SK-N-MC (cell line): ENCODE data around the gene NEB.
A peak's percentile ranks its signal among the peaks of the same experiment; 100 is the strongest.

Source experiments
- DNase-seq: peaks from one replicate; pipeline ENCODE4 v3.0.0-alpha.2; 2011; ENCODE audit warnings: low read depth, low spot score
- H3K27ac ChIP-seq: fragments of 200-600 bp; sonication (generic); 2 replicates; pipeline ENCODE4 v1.5.1; 2016; ENCODE audit warnings: mixed run types
- H3K36me3 ChIP-seq: fragments of 200-600 bp; sonication (generic); 2 replicates; pipeline ENCODE4 v1.6.1; 2017; ENCODE audit warnings: antibody characterized with exemption, low read length, mixed read lengths; ENCODE audit not compliant: insufficient read depth
- H3K4me3 ChIP-seq: fragments of 200-600 bp; sonication (generic); 2 replicates; pipeline ENCODE4 v1.5.1; 2016
- H3K9ac ChIP-seq: fragments of 200-600 bp; sonication (generic); 2 replicates; pipeline ENCODE4 v1.8.0; 2017; ENCODE audit warnings: mixed run types, mixed read lengths; ENCODE audit not compliant: insufficient read length
- H3K9me3 ChIP-seq: fragments of 200-600 bp; sonication (generic); 2 replicates; pipeline ENCODE4 v1.6.1; 2017; ENCODE audit warnings: low read depth, mild to moderate bottlenecking, antibody characterized with exemption, low read length, moderate library complexity, mixed read lengths
- EZH2 ChIP-seq: fragments of 200-600 bp; sonication (generic); IDR thresholded peaks from one replicate; pipeline ENCODE4 v1.6.1; 2017; ENCODE audit warnings: antibody characterized with exemption
- FOXP2 ChIP-seq: optimal IDR thresholded peaks from 2 replicates; pipeline ENCODE3; 2011; ENCODE audit warnings: mild to moderate bottlenecking, moderate library complexity; ENCODE audit not compliant: insufficient read depth; ENCODE audit errors: extremely low read length, control extremely low read depth
- POLR2AphosphoS5 ChIP-seq: IDR thresholded peaks from 2 replicates; pipeline ENCODE4 v1.6.1; 2012; ENCODE audit warnings: mild to moderate bottlenecking, low read depth, low read length, borderline replicate concordance

NEB gene

GRCh38 chr2:151634736-151635467, 99.4 kb downstream of the NEB start:
- Histone ChIP-seq H3K4me3 (no peak overlapping the region), H3K36me3 (no peaks in the 10 kb centered on the region), H3K9ac (no peak overlapping the region), H3K9me3 (0 out of 2 replicates have a peak, but pooled peaks cover 4% of the 10 kb centered on the region), H3K27ac (no peak overlapping the region)
- TF ChIP-seq FOXP2: no peak
- TF ChIP-seq POLR2AphosphoS5: no peak
- no peak for TF ChIP-seq EZH2
- DNase-seq: no peak

- no peak overlapping the region for H3K9ac ChIP-seq
- no peak for TF ChIP-seq FOXP2
- TF ChIP-seq EZH2: no peak
- TF ChIP-seq POLR2AphosphoS5: no peak
- DNase-seq: no peak
- H3K27ac ChIP-seq: peak overlapping the region; percentile 45; the same call in 1 of the 2 replicates
- no peaks in the 10 kb centered on the region for H3K36me3 ChIP-seq
- H3K9me3 ChIP-seq: 0 out of 2 replicates have a peak, but pooled peaks cover 4% of the 10 kb centered on the region
- H3K4me3 ChIP-seq: no peak overlapping the region
Observed at GRCh38 chr2:151632993-151633565, 101.2 kb downstream of the NEB start.

DNA sequence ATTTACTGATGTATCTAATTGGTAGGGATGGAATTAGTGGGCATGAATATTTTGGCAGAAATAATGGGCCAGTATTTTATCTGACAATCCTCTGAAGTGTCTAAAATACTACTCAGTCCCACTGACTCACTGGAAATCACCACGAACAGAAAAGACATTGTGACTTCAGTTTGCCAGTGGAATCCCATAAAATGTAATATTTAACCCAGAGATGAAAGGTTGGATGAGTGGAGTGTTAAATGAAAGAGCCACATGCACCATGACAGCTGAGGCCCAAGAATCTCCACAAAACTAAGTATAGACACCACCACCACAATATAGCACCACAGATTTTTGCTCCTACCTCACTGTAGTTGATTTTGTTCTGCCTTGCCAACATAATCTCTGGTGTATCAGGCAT, 103.9 kb downstream of the NEB start:
- H3K27ac ChIP-seq: no peak overlapping the region
- no peaks in the 10 kb centered on the region for H3K36me3 ChIP-seq
- H3K9ac ChIP-seq: no peak overlapping the region
- no peak for DNase-seq
- TF ChIP-seq EZH2 (no peak), POLR2AphosphoS5 (no peak), FOXP2 (no peak)
- H3K4me3 ChIP-seq: no peak overlapping the region
- H3K9me3 ChIP-seq: 0 out of 2 replicates have a peak, but pooled peaks cover 4% of the 10 kb centered on the region

- DNase-seq: no peak
- H3K36me3 ChIP-seq: no peaks in the 10 kb centered on the region
- no peak for TF ChIP-seq EZH2
Observed at GRCh38 chr2:151627353-151627752, 106.9 kb downstream of the NEB start.

DNA sequence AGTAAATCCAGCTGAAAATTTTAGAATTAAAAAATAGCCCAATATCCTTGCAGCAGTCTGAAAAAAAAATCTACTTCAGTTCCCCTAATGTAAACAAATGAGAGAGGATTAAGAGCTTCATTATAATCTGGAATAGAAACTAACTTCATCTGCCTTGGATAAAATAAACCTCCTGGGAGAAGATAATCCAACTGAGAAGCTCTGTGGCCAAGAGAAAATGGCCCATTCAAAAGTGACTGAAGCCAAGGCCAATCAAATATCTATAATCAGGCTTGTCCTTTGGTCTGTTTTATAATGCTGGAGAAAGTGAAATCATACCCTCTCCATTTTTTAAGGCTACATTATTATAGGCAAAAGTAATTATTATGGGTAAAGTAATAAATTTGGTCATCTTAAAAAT, 110.0 kb downstream of the NEB start:
- no peak for DNase-seq
- Histone ChIP-seq H3K9me3 (no peaks in the 10 kb centered on the region), H3K27ac (peak overlapping the region; percentile 66), H3K9ac (no peak overlapping the region), H3K36me3 (no peaks in the 10 kb centered on the region), H3K4me3 (no peak overlapping the region)
- TF ChIP-seq FOXP2 (no peak), POLR2AphosphoS5 (no peak), EZH2 (no peak)

More at GRCh38 chr2:151627353-151627752, 106.9 kb downstream of the NEB start:
- Histone ChIP-seq H3K4me3 (no peak overlapping the region), H3K9ac (no peak overlapping the region), H3K9me3 (no peaks in the 10 kb centered on the region), H3K27ac (no peak overlapping the region)

DNA sequence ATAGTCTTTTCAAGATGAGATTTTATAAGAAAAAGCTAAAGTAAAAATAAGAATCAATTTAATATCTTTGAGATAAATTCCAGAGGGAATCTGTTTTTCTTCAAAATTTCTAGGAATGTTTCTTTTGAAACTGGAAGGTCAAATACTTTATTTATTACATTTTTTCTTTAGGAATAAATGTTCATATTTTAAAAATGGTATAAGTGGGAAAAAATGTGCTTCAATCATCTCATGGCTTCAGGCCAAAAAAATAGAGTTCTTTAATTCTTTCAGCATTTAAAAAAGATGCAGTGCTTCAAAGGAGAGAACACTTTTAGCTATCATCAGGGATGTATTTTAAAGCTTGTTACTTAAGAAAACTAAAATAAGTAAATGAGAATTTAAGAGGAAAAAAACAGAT, 110.6 kb downstream of the NEB start:
- no peak for TF ChIP-seq POLR2AphosphoS5
- TF ChIP-seq EZH2: no peak
- TF ChIP-seq FOXP2: no peak
- Histone ChIP-seq H3K36me3 (no peaks in the 10 kb centered on the region), H3K4me3 (no peak overlapping the region), H3K9ac (no peak overlapping the region), H3K27ac (peak overlapping the region; percentile 66), H3K9me3 (no peaks in the 10 kb centered on the region)
- no peak for DNase-seq

DNA sequence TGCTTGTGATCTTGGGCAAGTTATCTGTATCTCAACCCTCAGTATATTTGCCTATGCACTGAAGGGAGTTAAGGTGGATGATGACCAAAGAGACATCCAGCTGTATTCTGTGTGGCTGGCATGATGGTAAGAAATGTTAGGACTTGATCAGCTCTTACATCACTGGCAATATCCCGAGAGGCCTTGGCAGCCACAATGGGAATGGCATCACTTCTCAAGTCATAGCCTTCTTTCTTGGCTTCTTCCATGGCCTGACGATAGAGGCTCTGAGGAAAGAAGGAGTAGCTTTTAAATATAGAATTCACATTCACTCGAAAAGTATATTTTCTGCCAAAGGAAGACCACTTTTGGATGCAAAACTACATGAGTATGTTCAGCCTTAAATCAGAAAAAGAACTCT, 113.5 kb downstream of the NEB start:
- H3K9me3 ChIP-seq: no peaks in the 10 kb centered on the region
- H3K27ac ChIP-seq: no peak overlapping the region
- H3K4me3 ChIP-seq: no peak overlapping the region
- H3K9ac ChIP-seq: no peak overlapping the region
- DNase-seq: no peak
- TF ChIP-seq POLR2AphosphoS5 (no peak), FOXP2 (no peak), EZH2 (no peak)
- no peaks in the 10 kb centered on the region for H3K36me3 ChIP-seq

- H3K4me3 ChIP-seq: peak overlapping the region; percentile 68
- no peaks in the 10 kb centered on the region for H3K36me3 ChIP-seq
- TF ChIP-seq EZH2 (no peak), FOXP2 (no peak), POLR2AphosphoS5 (no peak)
- H3K9me3 ChIP-seq: no peaks in the 10 kb centered on the region
- H3K27ac ChIP-seq: peak overlapping the region; percentile 95
- H3K9ac ChIP-seq: peak overlapping the region; percentile 58
- DNase-seq: no peak
Observed at GRCh38 chr2:151619337-151619989, 114.8 kb downstream of the NEB start.

GRCh38 chr2:151616760-151617339, 117.4 kb downstream of the NEB start:
- Histone ChIP-seq H3K9ac (no peak overlapping the region), H3K9me3 (no peaks in the 10 kb centered on the region), H3K27ac (no peak overlapping the region), H3K4me3 (no peak overlapping the region), H3K36me3 (no peaks in the 10 kb centered on the region)
- DNase-seq: no peak
- TF ChIP-seq FOXP2 (no peak), POLR2AphosphoS5 (no peak), EZH2 (no peak)
